ENCODE results near the gene CCDC122. TPM values are rescaled to one million over a fixed set of nuclear protein-coding genes. Genes with fewer than 3 reads are reported as not detected.

CCDC122 gene
- total RNA-seq (2021; ENCODE audit: unreplicated experiment) (5.2 TPM), Bru-seq, nascent RNA (percentile 66 among the genes with signal in this experiment), BruChase-seq, experiment 1, labeled RNA remaining after a 2-hour chase (percentile 79 among the genes with signal in this experiment), BruChase-seq, experiment 2, labeled RNA remaining after a 6-hour chase (percentile 66 among the genes with signal in this experiment)
- 2.0 TPM for polyA plus RNA-seq (2012; ENCODE audit: insufficient read length)
- long read RNA-seq, partial matches to known transcripts = 1 of 6 reads
- long read RNA-seq, other reads (novel, unspliced or antisense) = 5 of 6 reads

- H3K36me3 ChIP-seq (ENCODE audit: control insufficient read depth, insufficient read depth, low read length) = no peaks in the 10 kb centered on the region
- no peaks in the 10 kb centered on the region for H3K9me3 ChIP-seq (ENCODE audit: control insufficient read depth, insufficient read depth, low read depth, low read length)
- no peaks in the 10 kb centered on the region; the same call in 1 of the 2 replicates for H3K4me1 ChIP-seq (ENCODE audit: control insufficient read depth, insufficient read depth, low read length)
- POLR2A ChIA-PET = interaction anchor here (0.6 to 1.2 kb wide), 2 partner anchors 49 to 1040 kb away, joined by 6 to 7 read pairs; no protein-coding TSS in a partner anchor
- DNase-seq (ENCODE audit: low read depth, low spot score) (no peak), ATAC-seq (peak; percentile 96)
- no peaks in the 10 kb centered on the region for H3K27me3 ChIP-seq (ENCODE audit: control insufficient read depth, insufficient read depth, low read length)
- TF ChIP-seq POLR2AphosphoS5 (IDR thresholded peaks at IDR 0.05; ENCODE audit: low read depth, low read length) (peak; percentile 63), SIN3A (IDR thresholded peaks at IDR 0.05; ENCODE audit: borderline replicate concordance, insufficient read depth, low read depth, low read length) (no peak), CTCF (IDR thresholded peaks at IDR 0.05) (no peak), REST (IDR thresholded peaks at IDR 0.05; ENCODE audit: insufficient read depth in 1 of 2, low read depth in 2 of 2, low read length in 1 of 2) (no peak), TCF7L2 (IDR thresholded peaks at IDR 0.05; ENCODE audit: low read depth, low read length) (no peak)
- no TSS peak for BruUV-seq (replicated peaks)
- H3K4me3 ChIP-seq (ENCODE audit: low read depth in 2 of 2, low read length in 2 of 2) = peak within 1 kb of the TSS; percentile 69 to 76
- in situ Hi-C loops (cut with HindIII; ENCODE audit: low pct_unique_long_range_greater_than_20kb, low sequenced_read_pairs) (no loop called here), intact Hi-C loops (cut with micrococcal nuclease; ENCODE audit: unreplicated experiment) (no loop called here)
- peak within 1 kb of the TSS; percentile 89 for H3K27ac ChIP-seq (ENCODE audit: low read length)
- CTCF ChIA-PET = no interaction called here
Measured at GRCh38 chr13:43878892-43879754, at the start of gene CCDC122. TSS of gene CCDC122 (minus strand) at chr13:43879740. CDS start at chr13:43869376, 10,364 bp downstream.

- H3K27ac ChIP-seq (ENCODE audit: low read length) = no peak overlapping the region
- H3K9me3 ChIP-seq (ENCODE audit: control insufficient read depth, insufficient read depth, low read depth, low read length) = no peaks in the 10 kb centered on the region
- in situ Hi-C loops (cut with HindIII; ENCODE audit: low pct_unique_long_range_greater_than_20kb, low sequenced_read_pairs) (loop anchor here (25.0 kb wide), 1 partner anchor 538 kb away; no protein-coding TSS in a partner anchor), intact Hi-C loops (cut with micrococcal nuclease; ENCODE audit: unreplicated experiment) (no loop called here)
- peaks cover 4% of the 10 kb centered on the region for H3K27me3 ChIP-seq (ENCODE audit: control insufficient read depth, insufficient read depth, low read length)
- H3K4me1 ChIP-seq (ENCODE audit: control insufficient read depth, insufficient read depth, low read length) = no peaks in the 10 kb centered on the region
- BruUV-seq (replicated peaks) = no TSS peak
- no peak overlapping the region for H3K4me3 ChIP-seq (ENCODE audit: low read depth in 2 of 2, low read length in 2 of 2)
- no peak for ATAC-seq
- POLR2A ChIA-PET = interaction anchor here (0.7 kb wide), 1 partner anchor 47 kb away, joined by 11 read pairs; no protein-coding TSS in a partner anchor
- CTCF ChIA-PET = no interaction called here
- no peaks in the 10 kb centered on the region for H3K36me3 ChIP-seq (ENCODE audit: control insufficient read depth, insufficient read depth, low read length)
- no peak for DNase-seq (ENCODE audit: low read depth, low spot score)
- TF ChIP-seq TCF7L2 (IDR thresholded peaks at IDR 0.05; ENCODE audit: low read depth, low read length) = no peak
- TF ChIP-seq REST (IDR thresholded peaks at IDR 0.05; ENCODE audit: insufficient read depth in 1 of 2, low read depth in 2 of 2, low read length in 1 of 2) = no peak
- TF ChIP-seq CTCF (IDR thresholded peaks at IDR 0.05) = no peak
- no peak for TF ChIP-seq POLR2AphosphoS5 (IDR thresholded peaks at IDR 0.05; ENCODE audit: low read depth, low read length)
- no peak for TF ChIP-seq SIN3A (IDR thresholded peaks at IDR 0.05; ENCODE audit: borderline replicate concordance, insufficient read depth, low read depth, low read length)
Measured at GRCh38 chr13:43924549-43925245, 45.2 kb upstream of the CCDC122 start.
